ENCODE results near the gene MTFMT. TPM values are rescaled to one million over a fixed set of nuclear protein-coding genes. Genes with fewer than 3 reads are reported as not detected.

Gene MTFMT
- total RNA-seq, 1 donor from 2014 or later: 10.6 TPM

- no peak for DNase-seq (ENCODE audit: low spot score)
- H3K36me3 Mint-ChIP-seq (ENCODE audit: low read depth, unreplicated experiment): peaks cover 37% of the 10 kb centered on the region
- H3K27ac Mint-ChIP-seq (ENCODE audit: unreplicated experiment): no peak overlapping the region
- no peak for TF ChIP-seq CTCF (IDR thresholded peaks at IDR 0.05; ENCODE audit: unreplicated experiment)
- H3K4me3 Mint-ChIP-seq (ENCODE audit: unreplicated experiment): peak overlapping the region; percentile 37
- H3K27me3 Mint-ChIP-seq (ENCODE audit: unreplicated experiment): peaks cover 4% of the 10 kb centered on the region
- no peaks in the 10 kb centered on the region for H3K4me1 Mint-ChIP-seq (ENCODE audit: unreplicated experiment)
- H3K9me3 Mint-ChIP-seq (ENCODE audit: unreplicated experiment): peaks cover 11% of the 10 kb centered on the region
Observed at GRCh38 chr15:64954395-64954794, 75.0 kb downstream of the MTFMT start.

- peaks cover 11% of the 10 kb centered on the region for H3K9me3 Mint-ChIP-seq (ENCODE audit: unreplicated experiment)
- H3K36me3 Mint-ChIP-seq (ENCODE audit: low read depth, unreplicated experiment): peaks cover 37% of the 10 kb centered on the region
- no peak for TF ChIP-seq CTCF (IDR thresholded peaks at IDR 0.05; ENCODE audit: unreplicated experiment)
- no peak overlapping the region for H3K4me3 Mint-ChIP-seq (ENCODE audit: unreplicated experiment)
- peaks cover 2% of the 10 kb centered on the region for H3K4me1 Mint-ChIP-seq (ENCODE audit: unreplicated experiment)
- H3K27me3 Mint-ChIP-seq (ENCODE audit: unreplicated experiment): peaks cover 4% of the 10 kb centered on the region
- DNase-seq (ENCODE audit: low spot score): no peak
- no peak overlapping the region for H3K27ac Mint-ChIP-seq (ENCODE audit: unreplicated experiment)
Observed at GRCh38 chr15:64951777-64952418, 77.5 kb downstream of the MTFMT start.

Other genes with a start within 250 kb of the MTFMT start
- gene PIF1, start 204.0 kb downstream of the MTFMT start, total RNA-seq (ENCODE audit: unreplicated experiment): 4.8 TPM
- 33.4 TPM for gene PLEKHO2, start 187.7 kb downstream of the MTFMT start, total RNA-seq (ENCODE audit: unreplicated experiment)
- gene ANKDD1A, start 117.7 kb downstream of the MTFMT start, total RNA-seq (ENCODE audit: unreplicated experiment): 6.9 TPM
- 59.9 TPM for gene SPG21, start 39.7 kb downstream of the MTFMT start, total RNA-seq (ENCODE audit: unreplicated experiment)
- not detected for gene SLC51B, start 15.7 kb upstream of the MTFMT start, total RNA-seq (ENCODE audit: unreplicated experiment)
- gene RASL12, start 38.4 kb upstream of the MTFMT start, total RNA-seq (ENCODE audit: unreplicated experiment): 0.69 TPM
- not detected for gene KBTBD13, start 47.1 kb upstream of the MTFMT start, total RNA-seq (ENCODE audit: unreplicated experiment)
- 1.8 TPM for gene UBAP1L, start 85.6 kb upstream of the MTFMT start, total RNA-seq (ENCODE audit: unreplicated experiment)
- 19.3 TPM for gene PDCD7, start 104.2 kb upstream of the MTFMT start, total RNA-seq (ENCODE audit: unreplicated experiment)
- gene CLPX, start 155.7 kb upstream of the MTFMT start, total RNA-seq (ENCODE audit: unreplicated experiment): 52.1 TPM
- not detected for gene CILP, start 181.8 kb upstream of the MTFMT start, total RNA-seq (ENCODE audit: unreplicated experiment)

All from endothelial cell (in vitro differentiated cells).